ENCODE data around the gene TECTA.

The TECTA gene

GRCh38 chr11:121100943-121101342 lies at the start of gene TECTA:
TECTA (plus strand) TSS chr11:121101243; CDS start chr11:121102666, 1,423 bp downstream.
- no peak within 1 kb of the TSS for H3K4me3 ChIP-seq (ENCODE audit: low read length)
- H3K27ac ChIP-seq (ENCODE audit: low read depth, low read length), result no peak within 1 kb of the TSS
- H3K36me3 ChIP-seq (ENCODE audit: control insufficient read depth, insufficient read depth, low read length), result no peaks in the 10 kb centered on the region
- no peak within 1 kb of the TSS for H3K9ac ChIP-seq (ENCODE audit: low read length)
- no peaks in the 10 kb centered on the region for H3K4me1 ChIP-seq (ENCODE audit: control insufficient read depth, insufficient read depth, low read length)
- no peaks in the 10 kb centered on the region for H3K27me3 ChIP-seq (ENCODE audit: control insufficient read depth, insufficient read depth, low read length)

DNA sequence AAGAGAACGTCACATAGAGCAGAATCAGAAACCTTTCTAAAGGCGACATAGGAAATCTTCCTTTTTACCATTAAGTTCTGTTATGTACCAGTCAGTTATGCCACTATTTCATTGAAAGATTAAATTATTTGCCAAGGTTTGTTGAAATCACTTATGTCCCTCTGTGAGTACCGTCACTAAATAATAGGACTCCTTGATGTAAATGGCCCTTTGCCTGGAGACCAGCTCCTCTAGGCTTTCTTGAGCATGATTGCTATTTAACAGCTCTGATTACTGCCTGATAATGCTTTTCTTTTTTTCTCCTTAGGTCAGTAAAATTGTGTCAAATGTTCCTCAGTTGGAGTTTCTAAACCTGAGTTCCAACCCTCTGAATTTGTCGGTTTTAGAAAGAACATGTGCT lies 47.8 kb upstream of the TECTA start:
- Histone ChIP-seq H3K4me3 (ENCODE audit: low read length) (no peak overlapping the region), H3K36me3 (ENCODE audit: control insufficient read depth, insufficient read depth, low read length) (peaks cover 12% of the 10 kb centered on the region), H3K4me1 (ENCODE audit: control insufficient read depth, insufficient read depth, low read length) (no peaks in the 10 kb centered on the region), H3K27ac (ENCODE audit: low read depth, low read length) (no peak overlapping the region), H3K27me3 (ENCODE audit: control insufficient read depth, insufficient read depth, low read length) (no peaks in the 10 kb centered on the region), H3K9ac (ENCODE audit: low read length) (no peak overlapping the region)

- Histone ChIP-seq H3K4me3 (ENCODE audit: low read length) (no peak overlapping the region), H3K27me3 (ENCODE audit: control insufficient read depth, insufficient read depth, low read length) (no peaks in the 10 kb centered on the region), H3K9ac (ENCODE audit: low read length) (no peak overlapping the region), H3K27ac (ENCODE audit: low read depth, low read length) (no peak overlapping the region), H3K4me1 (ENCODE audit: control insufficient read depth, insufficient read depth, low read length) (no peaks in the 10 kb centered on the region), H3K36me3 (ENCODE audit: control insufficient read depth, insufficient read depth, low read length) (peaks cover 12% of the 10 kb centered on the region)
Measured at GRCh38 chr11:121054266-121054665, 46.8 kb upstream of the TECTA start.

- H3K36me3 ChIP-seq (ENCODE audit: control insufficient read depth, insufficient read depth, low read length), result peaks cover 12% of the 10 kb centered on the region
- no peak overlapping the region for H3K27ac ChIP-seq (ENCODE audit: low read depth, low read length)
- no peaks in the 10 kb centered on the region for H3K4me1 ChIP-seq (ENCODE audit: control insufficient read depth, insufficient read depth, low read length)
- H3K9ac ChIP-seq (ENCODE audit: low read length), result no peak overlapping the region
- H3K4me3 ChIP-seq (ENCODE audit: low read length), result no peak overlapping the region
- no peaks in the 10 kb centered on the region for H3K27me3 ChIP-seq (ENCODE audit: control insufficient read depth, insufficient read depth, low read length)
Measured at GRCh38 chr11:121055076-121055475, 46.0 kb upstream of the TECTA start.

DNA sequence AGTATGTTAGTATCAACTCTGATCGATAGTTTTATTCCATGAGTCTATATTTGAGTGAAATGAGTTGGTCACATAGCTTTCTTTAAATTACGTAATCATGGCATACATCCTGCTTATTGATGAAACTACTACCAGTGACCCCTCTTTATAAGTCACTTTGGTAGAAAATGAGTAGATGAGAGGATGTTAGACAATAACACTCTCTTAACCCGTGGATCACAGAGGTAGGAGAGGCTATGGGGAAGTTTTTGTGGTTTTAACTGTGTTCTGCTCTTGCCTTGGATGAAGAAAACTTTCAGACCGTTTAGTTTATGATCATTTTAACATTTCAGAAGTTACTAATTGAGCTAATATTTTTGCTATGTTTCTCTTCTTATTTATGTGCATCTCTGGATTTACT lies 43.1 kb upstream of the TECTA start:
- H3K4me1 ChIP-seq (ENCODE audit: control insufficient read depth, insufficient read depth, low read length), result no peaks in the 10 kb centered on the region
- H3K9ac ChIP-seq (ENCODE audit: low read length), result no peak overlapping the region
- H3K36me3 ChIP-seq (ENCODE audit: control insufficient read depth, insufficient read depth, low read length), result peaks cover 12% of the 10 kb centered on the region
- H3K27me3 ChIP-seq (ENCODE audit: control insufficient read depth, insufficient read depth, low read length), result no peaks in the 10 kb centered on the region
- no peak overlapping the region for H3K4me3 ChIP-seq (ENCODE audit: low read length)
- H3K27ac ChIP-seq (ENCODE audit: low read depth, low read length), result no peak overlapping the region

GRCh38 chr11:121058941-121059340 lies 42.1 kb upstream of the TECTA start:
- H3K27me3 ChIP-seq (ENCODE audit: control insufficient read depth, insufficient read depth, low read length), result no peaks in the 10 kb centered on the region
- no peak overlapping the region for H3K4me3 ChIP-seq (ENCODE audit: low read length)
- peaks cover 5% of the 10 kb centered on the region for H3K36me3 ChIP-seq (ENCODE audit: control insufficient read depth, insufficient read depth, low read length)

DNA sequence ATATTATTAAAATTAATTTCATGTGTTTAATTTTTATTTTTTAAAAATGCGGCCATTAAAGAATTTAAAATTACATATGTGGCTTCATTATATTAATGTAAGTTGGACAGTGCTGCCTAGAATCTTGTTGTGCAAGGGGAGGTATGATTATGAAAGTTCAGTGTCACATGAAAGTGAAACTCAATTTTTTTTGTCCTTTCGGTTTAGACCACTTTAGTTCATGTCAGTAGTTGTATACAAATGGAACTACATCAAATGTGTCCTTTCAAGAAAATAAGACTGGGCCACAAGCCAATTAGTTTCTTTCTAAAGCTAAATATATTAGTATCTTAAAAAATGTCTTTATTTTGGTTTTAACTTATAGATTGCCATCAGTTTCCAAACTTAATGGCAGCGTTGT lies 41.4 kb upstream of the TECTA start:
- no peak overlapping the region for H3K4me3 ChIP-seq (ENCODE audit: low read length)
- H3K27me3 ChIP-seq (ENCODE audit: control insufficient read depth, insufficient read depth, low read length), result no peaks in the 10 kb centered on the region
- no peaks in the 10 kb centered on the region for H3K4me1 ChIP-seq (ENCODE audit: control insufficient read depth, insufficient read depth, low read length)
- peaks cover 5% of the 10 kb centered on the region for H3K36me3 ChIP-seq (ENCODE audit: control insufficient read depth, insufficient read depth, low read length)
- no peak overlapping the region for H3K27ac ChIP-seq (ENCODE audit: low read depth, low read length)
- H3K9ac ChIP-seq (ENCODE audit: low read length), result no peak overlapping the region

More at GRCh38 chr11:121058941-121059340, 42.1 kb upstream of the TECTA start:
- Histone ChIP-seq H3K9ac (ENCODE audit: low read length) (no peak overlapping the region), H3K27ac (ENCODE audit: low read depth, low read length) (no peak overlapping the region), H3K4me1 (ENCODE audit: control insufficient read depth, insufficient read depth, low read length) (no peaks in the 10 kb centered on the region)

DNA sequence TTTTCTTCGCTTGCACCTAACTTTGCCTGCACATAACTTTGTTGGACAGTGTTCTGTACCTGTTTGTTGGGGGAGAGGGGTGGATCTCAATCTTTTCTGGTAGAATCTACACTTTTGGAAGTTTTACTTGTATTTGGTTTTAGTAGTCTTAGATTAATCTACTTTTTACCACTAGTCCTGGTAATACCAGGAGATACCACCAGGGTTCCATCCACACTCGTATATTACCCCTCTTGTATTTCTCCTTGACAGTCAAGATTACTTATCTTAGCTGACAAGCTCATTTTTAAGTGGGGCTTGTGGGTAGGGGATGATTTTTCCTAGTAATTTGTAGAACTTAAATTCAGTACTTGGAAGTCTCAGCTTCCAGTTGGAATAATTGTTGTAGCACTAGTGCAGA lies 37.3 kb upstream of the TECTA start:
- Histone ChIP-seq H3K27me3 (ENCODE audit: control insufficient read depth, insufficient read depth, low read length) (no peaks in the 10 kb centered on the region), H3K36me3 (ENCODE audit: control insufficient read depth, insufficient read depth, low read length) (no peaks in the 10 kb centered on the region), H3K4me3 (ENCODE audit: low read length) (no peak overlapping the region), H3K27ac (ENCODE audit: low read depth, low read length) (no peak overlapping the region), H3K4me1 (ENCODE audit: control insufficient read depth, insufficient read depth, low read length) (no peaks in the 10 kb centered on the region), H3K9ac (ENCODE audit: low read length) (no peak overlapping the region)

GRCh38 chr11:121066623-121067022 lies 34.4 kb upstream of the TECTA start:
- Histone ChIP-seq H3K9ac (ENCODE audit: low read length) (no peak overlapping the region), H3K27me3 (ENCODE audit: control insufficient read depth, insufficient read depth, low read length) (no peaks in the 10 kb centered on the region), H3K4me3 (ENCODE audit: low read length) (no peak overlapping the region), H3K36me3 (ENCODE audit: control insufficient read depth, insufficient read depth, low read length) (peaks cover under 1% of the 10 kb centered on the region), H3K27ac (ENCODE audit: low read depth, low read length) (no peak overlapping the region), H3K4me1 (ENCODE audit: control insufficient read depth, insufficient read depth, low read length) (no peaks in the 10 kb centered on the region)

DNA sequence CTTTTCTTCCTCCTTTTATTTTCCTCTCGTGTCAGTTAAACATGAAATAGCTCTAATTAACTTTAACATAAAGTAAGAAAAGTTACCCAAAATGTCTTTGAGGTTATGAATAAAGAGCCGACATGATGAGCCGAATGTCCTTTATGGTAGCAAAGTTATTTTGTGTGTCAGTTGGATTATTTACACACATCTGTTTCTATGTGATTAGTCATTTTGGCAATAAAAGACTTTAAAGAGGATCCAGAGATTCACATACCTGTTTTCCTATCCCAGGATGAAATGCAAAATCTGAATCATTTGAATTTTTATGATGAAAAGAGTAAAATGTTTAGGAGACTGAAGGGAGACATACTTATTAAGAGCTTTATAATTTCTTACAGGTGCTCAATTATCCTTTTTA lies 34.0 kb upstream of the TECTA start:
- Histone ChIP-seq H3K27me3 (ENCODE audit: control insufficient read depth, insufficient read depth, low read length) (no peaks in the 10 kb centered on the region), H3K4me3 (ENCODE audit: low read length) (no peak overlapping the region), H3K36me3 (ENCODE audit: control insufficient read depth, insufficient read depth, low read length) (peaks cover 4% of the 10 kb centered on the region), H3K27ac (ENCODE audit: low read depth, low read length) (no peak overlapping the region), H3K4me1 (ENCODE audit: control insufficient read depth, insufficient read depth, low read length) (no peaks in the 10 kb centered on the region), H3K9ac (ENCODE audit: low read length) (no peak overlapping the region)

DNA sequence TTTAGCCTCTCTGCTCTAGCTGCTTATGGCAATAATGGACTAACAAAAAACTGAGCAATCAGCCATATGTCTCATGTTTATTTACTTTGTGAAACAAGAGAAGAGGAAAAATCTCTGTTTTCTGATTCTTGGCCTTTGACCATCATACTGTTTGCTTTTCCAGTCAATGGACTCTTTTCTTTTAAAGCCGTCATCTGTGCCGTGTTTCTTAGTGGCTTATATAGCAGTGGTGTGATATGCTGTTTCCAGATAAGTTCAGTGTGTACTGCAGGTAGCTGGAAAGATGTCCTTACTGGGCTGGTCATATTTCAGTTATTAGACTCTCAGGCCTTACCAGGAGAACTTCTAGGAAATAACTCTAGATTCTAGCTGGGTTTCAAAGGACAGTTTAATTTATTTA lies 33.6 kb upstream of the TECTA start:
- H3K36me3 ChIP-seq (ENCODE audit: control insufficient read depth, insufficient read depth, low read length), result peaks cover 4% of the 10 kb centered on the region
- no peak overlapping the region for H3K4me3 ChIP-seq (ENCODE audit: low read length)
- no peak overlapping the region for H3K9ac ChIP-seq (ENCODE audit: low read length)
- no peaks in the 10 kb centered on the region for H3K27me3 ChIP-seq (ENCODE audit: control insufficient read depth, insufficient read depth, low read length)
- no peak overlapping the region for H3K27ac ChIP-seq (ENCODE audit: low read depth, low read length)
- no peaks in the 10 kb centered on the region for H3K4me1 ChIP-seq (ENCODE audit: control insufficient read depth, insufficient read depth, low read length)

DNA sequence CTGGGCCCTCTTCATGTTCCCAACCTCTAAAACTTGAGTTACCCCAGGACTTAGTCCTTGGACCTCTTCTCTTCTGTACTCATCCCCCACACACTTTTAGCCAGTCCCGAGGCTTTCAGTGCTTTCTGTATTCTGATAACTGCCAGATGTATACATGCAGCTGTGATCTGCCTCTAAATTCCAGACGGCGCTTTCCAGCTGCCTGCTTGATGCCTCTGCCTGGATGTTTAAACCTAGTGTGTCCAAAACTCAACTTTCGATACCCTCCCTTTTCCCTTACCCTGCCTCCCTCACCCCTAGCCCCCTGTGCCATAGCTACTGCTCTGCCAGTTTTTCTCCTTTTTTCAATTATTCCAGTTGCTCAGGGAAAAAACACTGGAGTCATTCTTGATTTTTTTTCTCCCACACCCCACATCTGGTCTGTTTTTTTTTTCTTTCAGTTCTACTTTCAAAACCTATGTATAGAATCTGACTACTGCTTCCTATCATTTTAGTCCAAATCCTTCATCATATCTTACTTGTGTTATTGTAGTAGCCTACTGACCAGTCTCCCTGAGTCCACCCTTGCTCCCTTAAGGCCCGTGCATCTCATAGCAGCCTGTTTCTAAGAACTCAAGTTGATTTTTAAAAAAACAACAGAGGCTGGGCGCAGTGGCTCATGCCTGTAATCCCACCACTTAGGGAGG lies 32.9 kb upstream of the TECTA start:
- no peak overlapping the region for H3K9ac ChIP-seq (ENCODE audit: low read length)
- no peaks in the 10 kb centered on the region for H3K27me3 ChIP-seq (ENCODE audit: control insufficient read depth, insufficient read depth, low read length)
- H3K36me3 ChIP-seq (ENCODE audit: control insufficient read depth, insufficient read depth, low read length), result peaks cover 4% of the 10 kb centered on the region
- no peak overlapping the region for H3K4me3 ChIP-seq (ENCODE audit: low read length)
- H3K4me1 ChIP-seq (ENCODE audit: control insufficient read depth, insufficient read depth, low read length), result no peaks in the 10 kb centered on the region
- H3K27ac ChIP-seq (ENCODE audit: low read depth, low read length), result no peak overlapping the region

DNA sequence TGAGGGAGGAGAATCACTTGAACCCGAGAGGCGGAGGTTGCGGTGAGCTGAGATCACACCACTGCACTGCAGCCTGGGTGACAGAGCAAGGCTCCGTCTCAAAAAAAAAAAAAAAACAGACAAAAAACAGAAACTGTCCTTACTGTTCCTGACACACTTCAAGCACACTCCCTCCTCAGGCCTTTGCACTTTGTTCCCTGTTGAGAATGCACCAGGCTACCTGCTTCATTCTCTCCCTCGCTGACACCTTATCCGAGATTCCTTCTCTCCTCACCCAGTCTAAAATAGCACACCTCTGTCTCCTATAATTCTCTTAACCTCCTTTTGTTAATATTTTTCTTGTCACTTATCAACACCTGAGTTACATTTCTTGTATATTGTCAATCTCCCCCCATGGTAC lies 32.3 kb upstream of the TECTA start:
- Histone ChIP-seq H3K9ac (ENCODE audit: low read length) (no peak overlapping the region), H3K4me1 (ENCODE audit: control insufficient read depth, insufficient read depth, low read length) (no peaks in the 10 kb centered on the region), H3K4me3 (ENCODE audit: low read length) (no peak overlapping the region), H3K27ac (ENCODE audit: low read depth, low read length) (no peak overlapping the region), H3K36me3 (ENCODE audit: control insufficient read depth, insufficient read depth, low read length) (peaks cover 4% of the 10 kb centered on the region), H3K27me3 (ENCODE audit: control insufficient read depth, insufficient read depth, low read length) (no peaks in the 10 kb centered on the region)
